ENCODE data around the gene CDKN1A. TPM values are rescaled to one million over a fixed set of nuclear protein-coding genes. Genes with fewer than 3 reads are reported as not detected.

CDKN1A gene
- total and polyA plus RNA-seq, 9 donors = 61.8 to 163 (median 145) TPM

Other genes starting within 250 kb of the CDKN1A start
- 0.04 TPM for gene PXT1, start 235.9 kb upstream of the CDKN1A start, total RNA-seq
- under 1 TPM in 4 of 8 donors, not detected in 4; 0.05 to 0.15 (median 0.09) TPM for gene PXT1, start 235.9 kb upstream of the CDKN1A start, polyA plus RNA-seq (ENCODE audit: insufficient read depth in 1 of 8, insufficient read length in 8 of 8, low replicate concordance in 1 of 8)
- gene KCTD20, start 235.7 kb upstream of the CDKN1A start, total RNA-seq = 59.2 TPM
- gene KCTD20, start 235.7 kb upstream of the CDKN1A start, polyA plus RNA-seq (ENCODE audit: insufficient read depth in 1 of 8, insufficient read length in 8 of 8, low replicate concordance in 1 of 8) = 10 to 100 TPM; 37.4 to 63.7 (median 46.4) TPM
- 17.2 TPM for gene STK38, start 131.2 kb upstream of the CDKN1A start, total RNA-seq
- gene STK38, start 131.2 kb upstream of the CDKN1A start, polyA plus RNA-seq (ENCODE audit: insufficient read depth in 1 of 8, insufficient read length in 8 of 8, low replicate concordance in 1 of 8) = 10 to 100 TPM; 25.1 to 37.9 (median 28.7) TPM
- gene SRSF3, start 84.4 kb upstream of the CDKN1A start, total RNA-seq = 261 TPM
- gene SRSF3, start 84.4 kb upstream of the CDKN1A start, polyA plus RNA-seq (ENCODE audit: insufficient read depth in 1 of 8, insufficient read length in 8 of 8, low replicate concordance in 1 of 8) = 100 to 1,000 TPM; 308 to 413 (median 326) TPM
- gene RAB44, start 19.1 kb downstream of the CDKN1A start, total RNA-seq = 0.04 TPM
- gene RAB44, start 19.1 kb downstream of the CDKN1A start, polyA plus RNA-seq (ENCODE audit: insufficient read depth in 1 of 8, insufficient read length in 8 of 8, low replicate concordance in 1 of 8) = under 1 TPM; 0.07 to 0.23 (median 0.15) TPM
- 4.9 TPM for gene CPNE5, start 160.7 kb downstream of the CDKN1A start, total RNA-seq
- 10 to 100 TPM in 3 of 8 donors, 1 to 10 TPM in 5; 6.9 to 17.8 (median 8.8) TPM for gene CPNE5, start 160.7 kb downstream of the CDKN1A start, polyA plus RNA-seq (ENCODE audit: insufficient read depth in 1 of 8, insufficient read length in 8 of 8, low replicate concordance in 1 of 8)
- 24.8 TPM for gene PPIL1, start 196.1 kb downstream of the CDKN1A start, total RNA-seq
- gene PPIL1, start 196.1 kb downstream of the CDKN1A start, polyA plus RNA-seq (ENCODE audit: insufficient read depth in 1 of 8, insufficient read length in 8 of 8, low replicate concordance in 1 of 8) = 10 to 100 TPM; 28.6 to 39.9 (median 34.0) TPM
- 35.5 TPM for gene C6orf89, start 207.2 kb downstream of the CDKN1A start, total RNA-seq
- gene C6orf89, start 207.2 kb downstream of the CDKN1A start, polyA plus RNA-seq (ENCODE audit: insufficient read depth in 1 of 8, insufficient read length in 8 of 8, low replicate concordance in 1 of 8) = 10 to 100 TPM; 26.7 to 36.2 (median 32.0) TPM

All from muscle of leg (tissue), 9 donors.